Mammary microvascular endothelial cell (primary cell): ENCODE results near the gene ANKUB1. TPM values are rescaled to one million over a fixed set of nuclear protein-coding genes. Genes with fewer than 3 reads are reported as not detected.

Experiments used
- total RNA-seq: library from RNA; depleted of rRNA; stranded (reverse); fragments of >200 nt; gene quantifications from 2 replicates; pipeline ENCODE4 v1.2.3, GENCODE V29; 2015

Gene ANKUB1, protein sequence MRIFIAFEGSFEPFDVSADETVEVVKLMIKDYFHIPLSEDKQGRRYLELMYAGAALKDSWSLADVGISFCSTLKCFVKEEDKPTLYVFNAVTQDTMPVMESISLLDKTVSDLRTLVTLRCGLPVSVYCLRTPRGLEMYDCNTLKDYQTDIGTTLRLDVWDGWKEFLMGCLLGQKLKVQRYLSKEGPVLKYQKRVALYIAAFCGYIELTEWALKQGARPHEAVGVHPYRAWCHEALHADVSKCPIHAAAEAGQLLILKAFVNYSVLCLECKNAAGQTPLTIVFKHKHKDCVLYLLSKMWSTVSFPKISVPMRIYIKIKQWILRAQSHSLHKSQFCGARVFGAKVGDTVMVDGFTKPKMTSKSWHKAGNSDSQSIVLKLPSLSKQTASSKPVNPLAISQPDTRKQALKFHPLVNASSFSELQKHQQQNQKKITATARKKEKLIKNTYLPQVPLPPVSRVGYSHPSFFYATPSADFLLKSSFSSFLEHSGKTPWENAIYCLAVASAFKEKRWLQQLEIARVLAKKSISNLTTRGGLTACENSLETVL
- not detected in 2 replicates for total RNA-seq

DNA sequence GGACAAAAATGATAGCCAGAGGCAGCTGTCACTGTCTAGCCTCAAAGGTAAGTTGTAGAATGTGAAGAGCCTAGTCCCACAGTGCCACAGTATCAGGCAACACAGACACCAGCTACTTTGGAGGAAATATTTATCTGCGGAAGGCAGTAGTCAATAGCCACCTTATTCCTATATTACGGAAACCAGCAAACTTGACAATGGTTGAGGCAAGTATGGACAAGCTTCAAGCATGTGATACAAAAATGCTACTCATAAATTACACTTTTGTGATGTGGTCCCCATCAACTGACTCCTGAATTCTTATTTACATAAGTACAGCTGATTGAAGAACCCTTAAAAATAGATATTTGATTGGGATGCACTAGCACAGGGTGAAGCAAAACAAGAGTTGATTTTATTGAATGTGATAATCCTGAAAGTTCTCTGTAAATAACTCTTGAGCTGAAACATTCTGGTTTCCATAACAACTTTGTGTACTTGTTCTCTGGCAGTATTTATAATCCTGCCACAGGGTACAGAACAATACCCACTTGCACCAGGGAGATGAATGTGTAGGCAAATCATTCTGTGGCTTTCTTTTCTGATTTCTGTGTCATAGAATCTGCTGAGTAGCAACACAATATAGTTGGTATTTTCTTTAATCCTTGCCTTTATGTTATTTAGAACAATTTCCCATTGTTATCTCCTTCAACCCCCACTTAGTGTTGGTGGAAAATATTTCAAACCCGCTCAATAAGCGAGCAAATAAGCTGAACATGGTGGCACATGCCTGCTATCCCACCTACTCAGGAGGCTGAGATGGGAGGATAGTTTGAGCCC lies at the start of gene ANKUB1:
ANKUB1 (minus strand) TSS at position 103 of the 819 bp plus-strand sequence. CDS start 188 bp downstream, outside the sequence.

DNA sequence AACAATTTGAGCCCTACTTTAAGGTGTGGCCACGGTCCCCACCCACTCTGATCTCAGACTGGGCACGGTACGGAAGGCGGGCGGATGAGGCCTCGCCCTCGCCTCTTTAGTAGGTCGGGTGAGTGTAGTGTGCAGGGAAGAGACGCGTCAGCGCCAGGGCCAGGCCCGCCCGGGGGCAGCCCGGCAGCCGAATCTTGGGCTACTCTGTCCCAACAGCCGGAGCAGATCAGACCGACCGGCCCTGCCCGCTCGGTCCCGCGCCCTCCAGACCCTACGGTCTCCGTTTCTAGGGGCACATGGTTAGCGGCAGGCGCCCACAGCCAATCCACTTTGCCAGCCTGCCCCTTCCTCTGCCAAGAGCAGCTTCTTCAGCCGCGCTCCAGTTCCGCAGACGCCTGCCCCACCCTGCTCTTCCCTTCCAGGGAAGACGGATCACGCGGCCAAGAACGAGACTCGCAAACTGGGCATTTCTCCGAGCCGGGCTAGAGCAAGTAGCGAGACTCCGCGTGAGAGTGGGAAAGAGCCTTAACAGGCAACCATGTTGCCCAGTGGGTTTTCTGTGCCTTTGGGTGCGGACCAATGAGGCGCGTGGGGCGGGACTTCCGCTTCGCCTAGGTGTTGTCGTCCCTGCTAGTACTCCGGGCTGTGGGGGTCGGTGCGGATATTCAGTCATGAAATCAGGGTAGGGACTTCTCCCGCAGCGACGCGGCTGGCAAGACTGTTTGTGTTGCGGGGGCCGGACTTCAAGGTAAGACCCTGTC lies 20.4 kb upstream of the ANKUB1 start, which contains the start of gene RNF13:
RNF13 (plus strand) TSS at position 610 of the 761 bp plus-strand sequence. CDS start 32,812 bp downstream, outside the sequence.

DNA sequence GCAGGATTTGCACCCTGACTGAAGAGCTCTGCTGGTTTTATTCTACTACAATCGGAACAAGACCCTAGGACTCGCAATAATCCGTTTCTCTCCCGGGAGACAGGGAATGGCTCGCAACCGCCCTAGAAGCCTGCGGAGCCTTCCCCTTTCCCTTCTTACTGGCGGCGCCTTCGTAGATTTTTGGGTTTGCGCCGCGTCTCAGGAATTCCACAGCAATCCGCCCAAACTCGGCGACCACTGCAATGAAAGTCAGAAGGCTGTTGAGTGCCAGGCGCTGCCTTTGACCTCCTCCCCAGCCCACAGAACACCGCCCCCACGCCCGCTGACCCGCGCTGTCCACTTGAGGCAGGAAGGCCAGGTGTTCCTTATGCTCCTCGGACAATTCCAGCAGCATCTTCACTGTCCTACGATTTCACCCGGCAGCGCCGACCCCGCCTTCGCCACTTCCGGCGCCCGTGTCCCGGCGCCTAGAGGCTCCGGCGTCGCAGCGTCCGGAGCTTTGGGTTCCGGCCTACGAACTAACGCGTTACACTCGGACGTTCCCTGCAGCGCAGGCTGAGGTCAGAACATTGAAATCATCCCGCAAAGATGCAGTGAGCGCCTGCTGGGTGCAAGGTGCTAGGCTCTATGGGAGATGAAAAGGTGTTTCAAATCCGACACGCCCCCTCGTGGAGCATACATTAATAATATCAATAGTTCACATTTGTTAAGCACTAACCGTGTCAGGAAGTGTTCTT lies 40.1 kb downstream of the ANKUB1 start, which contains the start of gene COMMD2:
COMMD2 (minus strand) TSS at position 439 of the 737 bp plus-strand sequence; CDS start at position 394, 45 bp downstream.

Other genes with a start within 250 kb of the ANKUB1 start
- 68.7 and 73.6 TPM in 2 replicates for gene WWTR1, start 134.5 kb downstream of the ANKUB1 start, total RNA-seq
- 21.8 and 24.6 TPM in 2 replicates for gene COMMD2, start 40.1 kb downstream of the ANKUB1 start, total RNA-seq
- gene RNF13, start 20.7 kb upstream of the ANKUB1 start, total RNA-seq: 25.1 and 31.6 TPM in 2 replicates
- gene PFN2, start 178.3 kb upstream of the ANKUB1 start, total RNA-seq: 6.8 and 10.8 TPM in 2 replicates